ELR (cell line): ENCODE measurements around the gene FKBP10.

ENCODE experiments used
- DNase-seq: peaks from one replicate; pipeline ENCODE4 v3.0.0-alpha.2; 2015; ENCODE audit warnings: low read depth

FKBP10 gene

DNA sequence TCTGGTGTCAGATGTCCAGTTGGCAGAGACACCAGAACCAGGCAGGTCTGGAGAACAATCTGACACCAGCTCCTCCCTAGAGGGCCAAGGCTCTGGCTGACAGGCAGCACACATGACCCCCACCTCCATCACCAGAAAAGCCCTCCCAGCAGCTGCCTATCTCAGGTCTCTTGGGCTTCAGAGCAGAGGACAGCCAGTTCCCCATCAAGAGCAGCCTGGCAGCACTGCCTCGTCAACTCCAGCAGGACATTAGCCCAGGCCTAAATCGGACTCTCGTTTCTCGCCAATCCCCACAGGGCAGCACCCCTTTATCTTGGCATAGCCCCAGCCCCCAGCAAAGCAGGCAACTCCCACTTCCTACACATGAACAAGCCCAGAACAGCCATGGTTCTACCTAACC lies 30.7 kb upstream of the FKBP10 start:
- no peak for DNase-seq

DNA sequence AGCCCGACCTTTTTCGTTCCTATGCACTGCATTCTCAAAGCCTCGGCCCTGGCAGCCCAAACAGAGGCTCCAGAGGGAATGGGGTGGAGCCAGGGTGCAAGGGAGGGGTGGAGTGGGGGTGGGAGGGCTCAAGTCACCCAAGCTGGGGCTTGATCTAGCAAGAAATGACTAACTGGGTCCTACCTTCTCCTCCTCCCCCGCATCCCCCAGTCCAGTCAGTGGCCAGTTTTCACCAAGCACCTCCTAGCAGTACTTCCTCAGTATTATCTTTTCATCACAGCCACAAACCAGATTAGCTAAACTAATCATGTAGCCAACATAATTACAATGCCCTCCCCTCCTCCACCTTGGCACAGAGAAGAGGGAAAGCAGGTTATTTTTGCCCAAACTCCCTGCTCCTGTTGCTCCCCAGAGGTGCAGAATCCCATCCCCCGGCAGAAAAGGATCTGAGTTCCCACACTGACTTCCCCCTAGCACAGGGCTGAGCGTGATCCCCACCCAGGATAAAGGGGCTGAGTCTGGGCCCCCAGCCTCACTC lies 28.5 kb upstream of the FKBP10 start:
- peak; percentile 30 for DNase-seq

DNA sequence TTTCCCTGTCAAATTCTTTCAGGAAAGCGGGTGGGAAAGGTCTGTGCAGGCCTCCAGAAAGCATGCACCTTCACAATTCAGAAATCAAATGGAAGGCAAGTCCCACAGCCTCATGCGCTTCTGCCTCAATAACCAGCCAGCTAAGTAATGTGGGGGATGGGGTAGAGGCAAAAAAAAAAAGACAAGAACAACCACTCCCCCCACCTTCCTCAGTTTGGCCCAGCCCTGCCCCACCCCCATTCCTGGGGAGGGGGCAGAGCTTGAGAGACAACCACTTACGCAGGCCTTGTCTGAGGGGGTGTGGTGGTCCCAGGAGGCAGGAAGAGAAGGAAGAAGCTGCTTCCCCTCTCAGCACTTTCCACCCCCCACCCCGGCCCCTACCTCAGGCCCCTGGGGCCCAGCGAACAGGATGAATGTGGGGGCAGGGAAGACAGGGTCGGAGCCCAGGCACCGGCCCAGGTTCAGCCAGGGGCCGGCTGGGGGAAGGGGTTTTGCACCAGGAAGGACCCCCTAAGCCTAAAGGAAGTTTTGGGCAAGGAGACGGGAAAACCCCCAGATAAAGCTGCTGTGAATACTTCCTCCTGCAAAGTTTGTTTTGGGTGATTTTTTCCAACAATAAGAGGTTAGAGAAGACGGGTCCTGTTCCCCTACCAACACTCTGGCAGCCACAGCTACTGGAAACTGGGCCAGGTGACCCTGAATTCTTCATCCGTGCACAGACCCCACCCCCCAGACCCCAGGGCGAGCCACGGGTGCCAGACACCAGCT lies 27.5 kb upstream of the FKBP10 start:
- DNase-seq: no peak

DNA sequence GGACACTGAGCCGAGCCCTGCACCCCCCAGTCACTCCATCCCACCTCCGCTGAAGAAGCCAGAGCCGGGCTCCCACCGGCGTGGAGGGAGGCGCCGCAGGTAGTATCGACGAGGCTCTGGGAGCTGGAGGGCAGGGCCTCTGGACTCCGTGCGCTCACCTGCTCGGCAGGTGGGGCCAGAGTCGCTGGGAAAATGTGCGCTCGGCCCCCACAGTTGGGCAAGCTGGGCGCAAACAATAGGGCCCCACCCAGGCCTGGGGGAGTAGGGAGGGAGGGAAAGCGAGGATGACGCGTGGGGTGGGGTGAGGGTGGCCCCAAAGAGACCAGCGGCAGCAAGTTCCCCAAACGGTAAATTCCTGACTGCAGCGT lies 27.0 kb upstream of the FKBP10 start:
- no peak for DNase-seq

DNA sequence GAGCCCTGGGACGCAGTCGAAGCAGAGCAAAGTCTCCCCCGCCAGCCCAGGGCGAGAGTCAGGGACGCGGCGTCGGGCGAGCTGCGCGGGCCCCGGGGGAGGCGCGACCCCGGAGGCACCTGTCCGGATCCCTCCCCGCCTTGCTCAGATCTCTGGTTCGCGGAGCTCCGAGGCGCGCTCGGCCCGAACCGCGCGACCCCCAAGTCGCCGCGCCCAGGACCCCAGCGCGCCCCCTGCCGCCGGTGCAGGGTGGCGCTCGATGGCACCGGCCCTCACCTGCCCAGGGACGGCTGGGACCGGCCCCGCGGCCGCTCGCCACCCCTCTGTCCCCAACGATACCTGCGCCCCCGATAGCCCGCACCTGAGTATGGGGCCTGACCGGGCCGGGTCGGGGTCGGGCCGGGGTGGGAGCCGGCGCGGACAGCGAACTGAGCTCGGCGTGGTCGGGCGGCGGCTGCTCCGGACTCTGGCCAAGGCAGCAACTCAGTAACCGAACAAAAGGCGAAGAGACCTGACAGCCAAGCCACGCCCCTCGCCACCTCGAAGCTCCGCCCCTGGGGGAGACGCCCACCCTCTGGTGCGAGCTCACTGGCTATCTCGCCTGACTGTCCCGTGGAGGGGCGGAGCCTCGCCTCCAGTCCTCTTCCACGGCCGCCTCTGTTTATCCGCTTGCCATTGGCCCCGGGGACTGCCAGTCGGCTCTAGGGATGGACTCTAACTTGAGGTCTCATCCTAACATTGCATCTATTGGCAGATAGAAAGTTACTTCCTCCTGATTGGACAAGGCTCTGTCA lies 26.4 kb upstream of the FKBP10 start, which contains the start of gene JUP:
Gene JUP, minus strand, starts transcription at position 485 of the 794 bp plus-strand sequence. CDS start 14,857 bp downstream, outside the sequence.
- peak; percentile 91 for DNase-seq

DNA sequence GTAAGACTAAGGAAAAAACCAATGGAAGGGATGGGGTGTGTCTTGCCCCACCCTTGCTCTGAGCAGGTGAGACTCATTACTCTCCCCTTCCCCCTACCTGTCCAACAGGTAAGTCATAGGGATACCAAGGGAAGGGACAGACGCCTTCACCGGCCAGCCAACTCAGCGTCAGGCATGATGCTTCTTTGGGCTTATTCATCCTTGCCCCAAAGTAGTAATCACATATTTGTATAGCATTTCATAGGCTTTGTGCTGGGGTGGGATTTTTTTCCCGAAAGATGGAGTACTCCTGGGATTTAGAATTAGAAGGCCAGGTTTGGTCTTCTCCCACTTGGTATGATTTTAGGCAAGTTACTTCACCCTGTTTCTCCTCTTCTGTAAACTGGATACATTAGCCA lies 25.8 kb upstream of the FKBP10 start:
- no peak for DNase-seq

DNA sequence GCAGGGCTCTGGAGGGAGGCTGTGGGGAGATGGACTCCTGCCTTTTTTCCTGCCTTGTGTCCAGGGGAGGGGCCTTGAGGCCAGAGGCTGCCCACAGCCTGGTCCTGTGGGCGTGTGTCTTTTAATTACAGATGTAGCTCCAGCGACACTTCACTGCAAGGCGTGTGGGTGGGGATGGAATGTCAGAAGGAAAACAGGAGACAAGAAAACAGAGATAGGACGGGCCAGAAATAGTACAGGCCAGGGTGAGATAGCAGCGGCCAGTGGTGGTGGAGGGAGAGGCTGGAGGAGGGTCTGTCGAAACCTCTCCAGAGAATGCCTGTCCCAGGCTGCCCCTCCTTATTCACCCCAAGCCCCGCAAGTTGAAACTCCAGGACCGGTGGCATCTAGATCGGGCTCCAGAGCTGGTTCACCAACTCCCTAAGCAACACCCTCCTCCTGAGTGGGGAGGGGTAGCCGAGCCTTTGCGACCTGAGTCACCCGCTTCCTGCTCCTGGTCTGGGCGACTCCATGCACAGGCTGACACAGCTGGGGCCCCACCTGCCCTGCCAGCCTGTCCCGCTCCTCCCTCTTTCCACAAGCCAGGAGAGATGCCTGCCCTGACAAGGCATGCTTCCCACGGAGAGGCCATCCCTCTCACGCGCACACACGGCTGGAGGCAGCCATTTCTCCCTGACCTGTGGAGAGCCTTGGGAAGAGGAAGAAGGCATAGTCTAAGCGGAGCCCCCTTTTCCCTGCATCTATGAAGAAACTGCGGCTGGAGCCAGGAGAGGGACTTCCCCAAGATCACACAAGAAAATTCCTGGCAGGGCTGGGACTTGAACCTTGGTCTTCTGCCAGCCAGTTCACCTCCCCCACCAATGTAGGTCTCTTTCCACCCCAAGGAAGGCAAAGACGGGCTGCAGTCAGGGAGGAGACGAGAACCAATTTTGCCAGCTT lies 19.7 kb upstream of the FKBP10 start:
- peak; percentile 61 for DNase-seq

DNA sequence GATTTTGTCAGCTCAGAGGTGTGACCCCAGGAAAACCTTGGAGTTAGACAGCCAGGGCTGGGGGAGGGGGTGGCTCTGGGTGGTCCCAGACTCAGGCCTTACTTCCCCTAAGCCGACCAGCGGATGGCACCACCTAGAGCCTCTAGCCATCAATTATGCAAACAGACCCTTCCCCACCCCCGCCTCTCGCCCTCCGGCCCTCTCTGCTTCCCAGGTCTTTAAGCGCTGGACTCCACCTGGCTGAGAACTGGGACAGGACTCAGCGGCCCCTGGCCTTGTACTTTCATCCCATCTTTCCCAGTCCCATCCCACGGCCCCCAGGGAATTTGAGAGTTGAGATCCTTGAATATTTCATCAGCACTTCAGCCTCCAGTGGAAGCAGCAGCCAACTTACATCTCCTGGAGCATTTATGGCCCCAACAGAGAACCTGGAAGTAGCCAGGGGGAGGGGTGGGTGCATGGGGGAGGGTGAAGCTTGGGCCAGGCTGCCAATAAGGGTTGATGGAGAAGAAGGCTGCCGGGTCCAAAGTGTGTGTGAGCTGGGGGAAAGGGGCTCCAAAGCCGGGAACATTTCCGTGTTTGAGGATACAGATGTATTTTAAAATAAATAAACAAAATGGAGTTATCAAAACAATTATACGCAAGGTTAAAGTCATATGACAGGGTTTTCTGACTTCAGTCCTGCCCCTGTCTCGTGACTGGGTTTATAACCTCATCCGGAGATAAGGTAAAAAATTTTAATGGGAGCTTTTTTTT lies 18.8 kb upstream of the FKBP10 start:
- no peak for DNase-seq

DNA sequence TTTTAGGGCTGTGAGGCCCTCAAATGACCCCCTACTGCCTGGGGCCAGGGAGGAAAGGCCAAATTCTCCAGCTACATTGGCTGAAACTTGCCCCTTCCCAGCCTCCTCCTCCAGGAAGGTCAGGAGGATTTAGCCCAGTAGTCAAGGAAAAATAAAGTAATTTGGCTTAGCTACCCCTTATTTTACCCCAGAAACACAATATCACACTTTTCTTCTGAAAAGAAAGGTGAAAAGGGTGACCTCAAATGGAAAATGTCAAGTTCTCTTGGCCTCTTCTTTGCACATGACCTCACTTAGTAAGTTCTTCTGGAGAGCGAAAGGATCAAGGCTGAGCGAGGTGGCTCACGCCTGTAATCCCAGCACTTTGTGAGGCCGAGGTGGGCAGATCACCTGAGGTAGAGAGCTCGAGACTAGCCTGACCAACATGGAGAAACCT lies 18.2 kb upstream of the FKBP10 start:
- no peak for DNase-seq

DNA sequence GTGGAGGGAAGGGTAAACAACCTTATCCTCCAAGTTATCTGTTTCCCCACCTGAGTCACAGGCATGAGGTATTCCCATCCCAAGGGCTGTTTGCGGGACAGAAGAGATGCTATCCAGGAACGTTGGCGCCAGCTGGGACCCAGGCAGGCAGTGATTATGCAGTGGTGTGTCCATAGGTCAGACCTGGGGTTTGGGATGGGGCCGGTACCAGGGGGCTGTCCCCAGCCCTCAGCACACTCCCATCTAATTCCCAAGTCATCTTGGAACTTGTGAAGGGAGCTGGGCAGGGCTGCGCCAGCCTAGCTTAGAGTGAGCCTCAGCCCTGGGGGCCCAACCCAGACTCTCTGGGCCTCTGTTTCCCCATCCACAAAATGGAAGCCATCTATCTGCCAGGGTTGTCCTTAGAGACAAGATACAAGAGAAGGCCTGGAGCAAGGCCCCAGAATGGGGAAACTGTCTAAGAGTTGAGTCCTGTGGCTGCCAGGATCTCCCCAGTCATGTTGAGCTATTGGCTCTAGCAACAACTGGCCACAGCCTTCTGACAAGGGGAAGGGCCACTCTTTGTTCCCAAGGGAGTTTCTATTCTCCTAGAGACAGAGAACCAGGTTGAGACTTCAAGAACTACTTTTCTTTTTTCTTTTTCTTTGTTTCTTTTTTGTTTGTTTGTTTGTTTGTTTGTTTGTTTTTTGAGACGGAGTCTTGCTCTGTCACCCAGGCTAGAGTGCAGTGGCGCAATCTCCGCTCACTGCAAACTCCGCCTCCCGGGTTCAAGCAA lies 16.5 kb upstream of the FKBP10 start:
- DNase-seq: no peak

DNA sequence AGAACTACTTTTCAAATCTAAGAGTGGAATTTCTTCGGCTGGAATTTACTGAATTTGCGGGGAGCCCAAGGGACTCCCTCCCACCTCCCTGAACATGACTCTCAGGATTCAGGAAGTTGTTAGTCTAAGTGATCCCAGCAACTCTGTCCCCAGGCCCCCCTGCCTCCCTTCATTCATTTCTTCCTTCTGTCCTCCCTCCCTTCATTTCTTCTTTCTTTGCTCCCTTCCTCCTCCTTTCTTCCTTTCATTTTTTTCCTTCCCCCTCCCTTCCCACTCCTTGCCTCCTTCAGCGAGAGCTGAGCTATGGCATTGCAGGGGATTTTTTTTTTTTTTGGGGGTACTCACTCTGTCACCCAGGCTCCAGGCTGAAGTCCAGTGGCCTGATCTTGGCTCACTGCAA lies 15.4 kb upstream of the FKBP10 start:
- no peak for DNase-seq

DNA sequence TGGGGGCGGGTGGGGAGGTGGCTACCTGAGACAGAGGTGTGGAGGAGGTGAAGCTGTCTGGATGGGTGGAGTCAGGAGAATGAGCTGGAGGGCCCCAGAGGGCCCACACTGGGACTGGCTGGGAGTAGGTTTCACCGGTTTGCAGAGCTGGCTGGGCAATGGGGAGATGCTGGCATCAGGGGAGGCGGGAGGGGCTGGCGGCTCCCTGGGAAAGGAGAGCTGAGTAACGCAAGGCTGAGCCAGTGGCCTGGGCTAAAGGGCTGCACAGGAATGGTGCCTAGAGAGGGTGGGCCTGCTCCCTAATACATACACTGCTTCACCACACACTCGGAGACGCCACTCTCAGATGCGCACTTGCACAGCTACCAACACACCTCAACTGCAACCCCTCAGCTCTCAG lies 13.4 kb upstream of the FKBP10 start:
- DNase-seq: no peak

DNA sequence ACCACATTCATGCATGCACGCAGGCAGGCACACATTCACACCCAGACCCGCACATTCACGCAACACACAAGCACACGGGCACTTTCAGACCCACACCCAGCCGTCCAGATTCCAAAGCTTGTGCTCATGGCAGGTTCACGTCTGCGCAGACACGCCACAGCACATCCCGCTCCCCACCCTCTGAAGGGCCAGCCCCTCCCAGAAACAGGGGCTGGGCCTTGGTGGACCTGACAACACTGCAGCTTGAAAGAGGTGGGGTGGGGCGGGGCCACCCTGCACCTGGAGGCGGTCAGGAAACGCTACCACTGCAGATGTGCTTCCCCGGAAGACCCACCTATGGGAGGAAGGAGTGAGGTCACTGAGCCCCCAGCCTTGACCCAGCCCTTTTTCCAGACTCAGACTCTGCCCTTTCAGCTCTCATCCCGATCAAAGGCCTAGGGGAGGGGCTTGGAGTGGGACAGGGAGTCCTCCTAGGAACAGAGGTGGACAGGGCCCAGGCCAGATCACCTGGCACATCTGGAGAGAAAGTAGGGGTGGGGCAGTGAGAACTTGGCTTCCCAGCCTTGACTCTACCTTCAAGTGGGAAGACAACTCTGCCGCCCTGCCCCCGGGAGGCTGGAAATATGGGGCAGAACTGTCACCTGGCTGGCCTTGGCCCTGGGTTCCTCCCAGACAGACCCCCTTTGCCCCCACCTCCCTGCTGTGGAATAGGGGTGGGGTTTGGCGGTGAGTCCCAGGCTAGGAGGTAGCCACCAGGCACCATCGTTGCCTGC lies 12.0 kb upstream of the FKBP10 start:
- DNase-seq: no peak

DNA sequence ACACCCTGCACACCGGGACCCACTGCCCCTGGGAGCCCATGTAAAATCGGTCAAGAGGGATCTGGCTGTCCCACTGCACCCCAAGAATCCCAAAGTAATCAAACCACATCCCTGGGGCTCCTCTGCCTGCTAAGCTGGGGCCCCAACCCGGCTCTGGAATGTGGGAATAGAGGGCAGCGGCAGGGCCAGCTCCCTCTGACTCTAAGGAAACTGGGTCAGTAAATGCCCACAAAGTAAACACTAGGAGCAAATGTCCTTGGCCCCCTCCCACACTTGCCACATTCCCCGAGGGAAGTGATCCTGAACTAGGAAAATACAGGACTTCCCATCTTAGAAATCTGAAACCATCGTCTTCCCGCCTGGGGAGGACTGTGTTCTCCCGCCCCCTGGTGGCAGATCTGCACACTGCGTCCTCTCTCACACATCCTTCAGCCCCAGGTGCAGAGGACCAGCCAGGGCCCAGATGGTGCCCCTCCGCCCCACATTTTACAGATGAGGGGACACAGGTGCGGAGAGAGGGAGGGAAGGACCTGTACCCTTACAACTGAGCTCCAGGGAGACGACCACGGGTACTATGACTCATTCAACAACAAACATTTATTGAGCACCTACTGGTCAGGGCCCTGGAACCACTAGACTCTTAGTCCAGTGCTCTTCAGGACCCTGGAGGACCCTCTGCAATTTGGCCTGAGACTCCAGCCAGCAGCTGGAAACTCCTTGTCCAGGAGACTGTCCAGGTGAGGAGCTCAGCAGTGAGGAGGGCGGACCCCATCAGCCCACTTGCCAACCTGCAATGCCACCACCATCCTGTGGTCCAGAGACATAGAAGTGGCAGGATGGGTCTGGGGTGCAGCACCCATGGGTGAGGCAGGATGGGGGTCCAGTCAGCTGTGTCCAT lies 11.2 kb upstream of the FKBP10 start:
- peak; percentile 81 for DNase-seq

DNA sequence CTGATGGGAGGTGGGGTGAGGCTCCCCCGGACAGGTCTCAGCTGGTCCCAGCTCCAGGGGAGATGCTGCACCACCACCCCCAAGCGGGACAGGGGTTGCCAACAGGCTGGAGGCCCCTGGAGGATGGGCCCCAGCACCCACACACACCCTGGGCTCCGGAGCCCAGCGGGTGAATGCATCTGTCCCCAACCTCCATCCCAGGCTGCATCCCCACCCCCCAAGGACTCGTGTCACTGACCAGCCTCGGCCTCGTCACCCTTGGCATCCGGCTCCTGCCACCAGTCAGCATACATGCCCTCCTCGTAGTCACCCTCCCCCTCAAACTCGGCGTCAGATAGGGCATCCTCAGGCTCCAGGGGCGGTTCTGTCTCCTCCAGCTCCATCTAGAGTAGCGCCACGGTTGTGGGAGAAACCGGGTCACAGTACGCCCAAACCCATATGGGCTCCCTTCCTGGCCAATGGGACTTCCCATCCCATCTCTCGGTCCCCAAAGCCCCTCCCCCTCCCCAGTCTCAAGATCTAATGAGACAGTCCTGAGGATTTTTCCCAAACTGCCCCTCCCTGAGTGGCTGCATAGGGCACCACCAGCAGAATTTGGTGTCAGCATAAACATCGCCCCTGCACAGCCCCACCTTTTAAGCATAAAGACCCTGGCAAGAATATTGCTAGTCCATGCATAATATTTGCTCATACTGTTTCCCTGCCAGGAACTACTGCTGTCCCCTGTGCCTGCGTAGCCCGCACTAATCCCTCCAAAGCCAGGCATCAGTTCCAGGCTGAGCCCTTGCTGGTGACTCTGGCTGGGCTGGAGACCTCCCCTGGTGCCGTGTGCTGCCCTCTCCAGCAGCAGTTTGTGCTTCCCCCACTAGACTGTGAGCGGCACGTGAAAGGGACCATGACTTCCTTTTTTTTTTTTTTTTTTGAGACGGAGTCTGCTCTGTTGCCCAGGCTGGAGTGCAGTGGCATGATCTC lies 9.5 kb upstream of the FKBP10 start:
- no peak for DNase-seq

DNA sequence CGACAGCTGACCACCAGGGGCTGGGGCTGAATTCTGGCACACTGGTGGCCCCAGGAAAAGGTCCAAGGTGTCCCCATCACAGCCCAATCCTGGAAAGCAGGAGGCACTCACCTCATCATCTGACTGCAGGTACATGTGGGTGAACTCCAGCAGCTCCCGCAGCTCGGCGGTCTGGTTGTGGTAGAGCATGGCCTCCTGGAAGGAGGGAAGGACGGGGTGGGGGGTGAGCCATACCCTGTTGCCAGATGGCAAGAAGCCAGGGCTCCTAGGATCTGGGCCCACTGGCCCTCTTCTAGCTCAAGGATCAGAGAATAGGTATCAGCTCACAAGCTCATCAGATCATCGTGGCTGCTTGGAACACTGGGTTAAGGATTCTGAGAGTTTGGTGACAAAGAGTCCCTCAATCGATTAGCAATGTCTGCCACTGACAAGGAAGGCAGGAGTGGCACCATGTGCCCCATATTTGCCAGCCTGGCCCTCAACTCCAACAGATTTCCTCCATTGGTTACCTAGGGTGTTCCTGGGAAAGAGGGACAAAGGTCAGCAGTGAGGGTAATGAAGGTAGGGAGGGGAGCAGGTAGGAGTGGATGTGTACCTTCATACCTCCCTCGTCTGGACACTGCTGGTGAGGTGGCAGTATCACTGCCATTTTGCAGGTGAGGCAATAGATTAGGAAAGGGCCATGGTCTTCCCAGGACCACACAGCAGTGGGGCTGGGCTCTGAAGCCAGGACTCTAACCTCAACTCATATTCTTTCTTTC lies 5.9 kb upstream of the FKBP10 start:
- no peak for DNase-seq
